ENCODE results near the gene DNAAF1. TPM values are rescaled to one million over a fixed set of nuclear protein-coding genes. Genes with fewer than 3 reads are reported as not detected.
"Not testable (repeated sequence)": the region's sequence is repeated elsewhere in the genome, so short reads cannot be mapped to it uniquely, and the experiment has no call there.

The DNAAF1 gene
- total RNA-seq, 1 donor from 2014 or later: not detected

- ATAC-seq (ENCODE audit: low read depth) (no peak), DNase-seq (no peak)
- Mint-ChIP-seq H3K4me3 (no peak overlapping the region), H3K4me1 (peaks cover 36% of the 10 kb centered on the region), H3K27me3 (no peaks in the 10 kb centered on the region), H3K36me3 (ENCODE audit: low read depth) (peaks cover 39% of the 10 kb centered on the region), H3K9me3 (no peaks in the 10 kb centered on the region), H3K27ac (no peak overlapping the region)
- ChIA-PET POLR2A (no interaction called here), CTCF (no interaction called here)
- TF ChIP-seq CTCF (IDR thresholded peaks at IDR 0.05): no peak
- intact Hi-C loops (cut with micrococcal nuclease): no loop called here
Measured at GRCh38 chr16:84110527-84110926, 34.6 kb upstream of the DNAAF1 start.

GRCh38 chr16:84111525-84111924 is 33.6 kb upstream of the DNAAF1 start:
- TF ChIP-seq CTCF (IDR thresholded peaks at IDR 0.05): no peak
- Mint-ChIP-seq H3K4me3 (no peak overlapping the region), H3K27me3 (no peaks in the 10 kb centered on the region), H3K4me1 (peaks cover 37% of the 10 kb centered on the region), H3K9me3 (no peaks in the 10 kb centered on the region), H3K27ac (no peak overlapping the region), H3K36me3 (ENCODE audit: low read depth) (peaks cover 36% of the 10 kb centered on the region)
- ChIA-PET CTCF (no interaction called here), POLR2A (no interaction called here)
- no peak for DNase-seq
- ATAC-seq (ENCODE audit: low read depth): no peak
- intact Hi-C loops (cut with micrococcal nuclease): no loop called here

- ATAC-seq (ENCODE audit: low read depth); H3K4me3 Mint-ChIP-seq; H3K27ac Mint-ChIP-seq; CTCF ChIA-PET; DNase-seq; POLR2A ChIA-PET; H3K9me3 Mint-ChIP-seq; H3K27me3 Mint-ChIP-seq: not testable (repeated sequence)
- intact Hi-C loops (cut with micrococcal nuclease): loop anchor here (2.0 kb wide), 1 partner anchor 33 kb away; the partner anchor contains the start of genes DNAAF1 and HSDL1
- Mint-ChIP-seq H3K36me3 (ENCODE audit: low read depth) (peaks cover 31% of the 10 kb centered on the region), H3K4me1 (peaks cover 37% of the 10 kb centered on the region)
Measured at GRCh38 chr16:84111949-84112348, 33.2 kb upstream of the DNAAF1 start.

- Mint-ChIP-seq H3K9me3 (no peaks in the 10 kb centered on the region), H3K36me3 (ENCODE audit: low read depth) (peaks cover 8% of the 10 kb centered on the region), H3K4me1 (peaks cover 30% of the 10 kb centered on the region), H3K27me3 (no peaks in the 10 kb centered on the region), H3K27ac (peak overlapping the region; percentile 89), H3K4me3 (peak overlapping the region; percentile 92)
- peak; percentile 27 for ATAC-seq (ENCODE audit: low read depth)
- TF ChIP-seq CTCF (IDR thresholded peaks at IDR 0.05): no peak
- ChIA-PET CTCF (interaction anchor here (0.8 to 3.6 kb wide), 11 partner anchors 15 to 911 kb away, joined by 3 to 17 read pairs (median 6); partner anchors contain the start of genes DNAAF1, HSDL1, KIAA0513 and TAF1C), POLR2A (interaction anchor here (0.5 to 4.9 kb wide), 19 partner anchors 9 to 536 kb away, joined by 3 to 47 read pairs (median 4); partner anchors contain the start of genes DNAAF1, HSBP1, HSDL1 and TAF1C)
- intact Hi-C loops (cut with micrococcal nuclease): loop anchor here (1.0 kb wide), 3 partner anchors 17 to 29 kb away; partner anchors contain the start of genes DNAAF1 and HSDL1
- no peak for DNase-seq
Measured at GRCh38 chr16:84115919-84116719, 29.0 kb upstream of the DNAAF1 start.

GRCh38 chr16:84116720-84117493 is 28.2 kb upstream of the DNAAF1 start, which contains the start of gene MBTPS1:
Gene MBTPS1, minus strand, starts transcription at chr16:84116942. Its CDS starts 15,159 bp downstream, at chr16:84101783.
- Mint-ChIP-seq H3K27me3 (no peaks in the 10 kb centered on the region), H3K27ac (peak within 1 kb of the TSS; percentile 89), H3K4me1 (peaks cover 25% of the 10 kb centered on the region), H3K9me3 (no peaks in the 10 kb centered on the region), H3K36me3 (ENCODE audit: low read depth) (peaks cover 8% of the 10 kb centered on the region), H3K4me3 (peak within 1 kb of the TSS; percentile 92)
- intact Hi-C loops (cut with micrococcal nuclease): loop anchor here (1.0 kb wide), 3 partner anchors 16 to 29 kb away; partner anchors contain the start of genes DNAAF1 and HSDL1
- TF ChIP-seq CTCF (IDR thresholded peaks at IDR 0.05): no peak
- DNase-seq (peak; percentile 99), ATAC-seq (ENCODE audit: low read depth) (peak; percentile 91)
- POLR2A ChIA-PET: interaction anchor here (0.9 to 4.9 kb wide), 17 partner anchors 9 to 489 kb away, joined by 3 to 47 read pairs (median 4); partner anchors contain the start of genes DNAAF1, HSBP1, HSDL1 and MLYCD
- CTCF ChIA-PET: interaction anchor here (0.8 to 3.6 kb wide), 11 partner anchors 16 to 911 kb away, joined by 3 to 17 read pairs (median 6); partner anchors contain the start of genes DNAAF1, HSDL1, KIAA0513 and TAF1C
